Skeletal muscle cell (primary cell): Measurements from ENCODE around the gene C3.
"Not testable (repeated sequence)": the region's sequence is repeated elsewhere in the genome, so short reads cannot be mapped to it uniquely, and the experiment has no call there.

Experiments used
- DNase-seq: peaks from one replicate; pipeline ENCODE4 v3.0.0-alpha.2; 2010; ENCODE audit warnings: low read depth
- H3K4me3 ChIP-seq: 2 replicates; pipeline ENCODE4 v1.5.1; 2011; ENCODE audit warnings: low read depth, mild to moderate bottlenecking, control low read depth, low read length, moderate library complexity

Gene C3

GRCh38 chr19:6717441-6717971 lies 2.9 kb downstream of the C3 start:
- no peak overlapping the region for H3K4me3 ChIP-seq
- no peak for DNase-seq

- DNase-seq = no peak
- H3K4me3 ChIP-seq = no peak overlapping the region
These were observed 3.4 kb downstream of the C3 start for GRCh38 chr19:6717036-6717435.

DNA sequence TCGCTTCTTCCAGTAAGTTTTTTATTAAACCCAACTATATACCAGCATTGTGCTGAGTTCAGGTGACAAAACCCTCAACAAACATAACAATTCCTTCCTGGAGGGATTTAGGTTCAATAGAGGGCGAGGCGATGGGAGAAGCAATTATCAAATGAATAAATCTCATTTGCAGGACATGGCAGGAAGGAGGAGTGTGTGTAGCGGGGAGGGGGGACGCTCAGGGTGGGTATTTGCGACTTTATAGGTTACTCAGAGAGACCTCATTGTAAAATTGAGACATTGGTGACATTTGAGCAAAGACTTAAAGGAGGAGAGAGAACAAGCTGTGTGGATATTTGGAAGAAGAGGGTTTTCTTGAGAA lies 3.9 kb downstream of the C3 start:
- no peak overlapping the region for H3K4me3 ChIP-seq
- no peak for DNase-seq

DNA sequence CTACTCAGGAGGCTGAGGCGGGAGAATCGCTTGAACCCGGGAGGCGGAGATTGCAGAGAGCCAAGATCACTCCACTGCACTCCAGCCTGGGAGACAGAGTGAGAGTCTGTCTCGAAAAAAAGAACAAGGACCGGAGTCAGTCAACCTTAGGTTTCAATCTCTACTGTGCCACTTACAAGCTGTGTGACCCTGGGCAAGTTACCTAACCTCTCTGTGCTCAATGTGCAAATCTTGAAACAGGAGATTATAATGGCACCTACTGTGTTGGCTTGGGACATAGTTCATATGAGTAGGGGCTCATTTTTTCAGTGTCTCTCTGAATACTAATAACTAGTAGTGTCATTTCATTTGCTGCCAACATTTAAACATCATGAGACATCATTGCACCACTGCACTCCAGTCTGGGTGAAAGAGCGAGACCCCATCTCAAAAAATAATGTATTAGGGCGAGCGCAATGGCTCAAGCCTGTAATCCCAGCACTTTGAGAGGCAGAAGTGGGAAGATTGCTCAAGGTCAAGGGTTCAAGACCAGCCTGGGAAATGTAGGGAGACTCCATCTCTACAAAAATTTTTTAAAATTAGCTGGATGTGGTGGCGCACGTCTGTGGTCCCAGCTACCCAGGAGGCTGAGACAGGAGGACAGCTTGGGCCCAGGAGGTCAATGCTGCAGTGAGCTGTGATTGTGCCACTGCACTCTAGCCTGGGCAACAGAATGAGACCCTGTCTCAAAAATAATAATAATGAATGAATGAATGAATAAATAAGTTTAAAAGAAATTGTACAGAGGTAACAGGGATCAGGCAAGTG lies 5.5 kb downstream of the C3 start:
- no peak overlapping the region for H3K4me3 ChIP-seq
- no peak for DNase-seq

- DNase-seq = no peak
These were observed 6.4 kb downstream of the C3 start for GRCh38 chr19:6713773-6714692.

DNA sequence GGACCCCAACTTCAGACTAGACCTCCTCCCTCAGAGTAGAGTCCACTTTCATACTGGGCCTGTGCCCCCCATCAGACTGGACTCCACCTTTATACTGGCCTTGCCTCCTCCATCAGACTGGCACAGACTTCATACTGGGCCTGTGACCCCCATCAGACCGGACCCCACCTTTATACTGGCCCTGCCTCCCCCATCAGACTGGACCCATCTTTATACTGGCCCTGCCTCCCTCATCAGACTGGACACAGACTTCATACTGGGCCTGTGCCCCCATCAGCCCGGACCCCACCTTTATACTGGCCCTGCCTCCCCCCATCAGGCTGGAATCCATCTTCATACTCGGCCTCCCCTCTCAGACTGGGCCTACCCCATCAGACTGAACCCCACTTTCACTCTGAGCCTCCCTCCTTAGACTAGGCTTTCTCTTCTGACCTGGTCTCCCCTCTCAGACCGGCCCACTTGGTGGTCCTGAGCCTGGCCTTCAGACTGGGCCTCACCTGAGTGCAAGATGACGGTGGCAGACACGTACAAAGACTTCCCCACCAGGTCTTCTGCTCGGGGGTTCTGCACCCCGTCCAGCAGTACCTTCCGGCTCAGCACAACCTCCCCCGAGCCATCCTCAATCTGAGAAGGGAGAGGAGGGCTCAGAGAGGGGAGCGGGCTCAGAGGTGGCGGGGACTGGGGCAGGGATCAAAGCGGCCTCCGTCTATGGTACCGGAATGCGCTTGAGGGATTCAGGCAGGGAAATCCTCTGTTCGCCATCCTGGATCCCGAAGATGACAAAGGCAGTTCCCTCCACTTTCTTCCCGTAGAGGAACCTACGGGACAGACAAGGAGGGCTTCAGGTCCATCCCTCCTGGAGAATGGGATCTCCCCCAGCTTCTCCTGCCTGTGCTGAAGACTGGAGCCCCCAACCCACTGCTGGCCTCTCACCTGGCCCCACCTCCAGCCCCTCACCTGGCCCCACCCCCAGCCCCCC lies 7.5 kb downstream of the C3 start:
- DNase-seq = no peak
- no peak overlapping the region for H3K4me3 ChIP-seq

More at GRCh38 chr19:6713773-6714692, 6.4 kb downstream of the C3 start:
- no peak overlapping the region for H3K4me3 ChIP-seq

DNA sequence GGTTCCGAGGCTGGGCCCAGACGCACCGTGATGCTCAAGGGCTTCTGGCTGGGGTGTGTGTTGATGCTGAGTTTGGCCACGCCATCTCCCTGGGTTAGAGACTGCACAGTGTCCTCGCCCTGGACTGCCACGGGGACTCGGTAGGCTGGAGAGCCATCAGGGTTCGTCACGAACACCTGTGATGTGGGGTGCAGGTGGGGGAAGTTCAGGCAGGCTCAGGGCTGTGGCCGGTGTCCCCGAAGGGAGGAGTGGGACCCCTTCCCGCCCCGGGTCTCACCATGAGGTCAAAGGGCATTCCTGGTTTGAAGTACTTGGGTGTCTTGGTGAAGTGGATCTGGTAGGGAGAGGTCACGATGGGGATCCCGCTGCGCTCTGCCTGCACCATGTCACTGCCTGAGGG lies 8.2 kb downstream of the C3 start:
- no peak for DNase-seq

GRCh38 chr19:6711605-6712004 lies 8.8 kb downstream of the C3 start:
- DNase-seq = no peak
- no peak overlapping the region for H3K4me3 ChIP-seq

More for the DNA sequence above, 8.2 kb downstream of the C3 start:
- H3K4me3 ChIP-seq = no peak overlapping the region

DNA sequence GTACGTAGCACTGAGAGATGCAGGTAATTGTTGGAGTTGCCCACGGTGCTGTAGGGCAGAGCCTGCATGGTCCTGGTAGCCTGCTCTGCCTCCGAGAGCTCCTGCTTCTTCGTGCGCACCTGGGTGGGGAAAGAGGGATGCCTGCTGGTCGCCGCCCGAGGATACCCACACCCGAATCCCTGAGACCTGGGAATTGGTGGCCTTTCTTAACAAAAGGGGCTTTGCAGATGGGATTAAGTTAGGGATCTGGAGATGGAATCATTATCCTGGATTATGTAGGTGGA lies 9.4 kb downstream of the C3 start:
- DNase-seq = no peak
- H3K4me3 ChIP-seq = no peak overlapping the region

DNA sequence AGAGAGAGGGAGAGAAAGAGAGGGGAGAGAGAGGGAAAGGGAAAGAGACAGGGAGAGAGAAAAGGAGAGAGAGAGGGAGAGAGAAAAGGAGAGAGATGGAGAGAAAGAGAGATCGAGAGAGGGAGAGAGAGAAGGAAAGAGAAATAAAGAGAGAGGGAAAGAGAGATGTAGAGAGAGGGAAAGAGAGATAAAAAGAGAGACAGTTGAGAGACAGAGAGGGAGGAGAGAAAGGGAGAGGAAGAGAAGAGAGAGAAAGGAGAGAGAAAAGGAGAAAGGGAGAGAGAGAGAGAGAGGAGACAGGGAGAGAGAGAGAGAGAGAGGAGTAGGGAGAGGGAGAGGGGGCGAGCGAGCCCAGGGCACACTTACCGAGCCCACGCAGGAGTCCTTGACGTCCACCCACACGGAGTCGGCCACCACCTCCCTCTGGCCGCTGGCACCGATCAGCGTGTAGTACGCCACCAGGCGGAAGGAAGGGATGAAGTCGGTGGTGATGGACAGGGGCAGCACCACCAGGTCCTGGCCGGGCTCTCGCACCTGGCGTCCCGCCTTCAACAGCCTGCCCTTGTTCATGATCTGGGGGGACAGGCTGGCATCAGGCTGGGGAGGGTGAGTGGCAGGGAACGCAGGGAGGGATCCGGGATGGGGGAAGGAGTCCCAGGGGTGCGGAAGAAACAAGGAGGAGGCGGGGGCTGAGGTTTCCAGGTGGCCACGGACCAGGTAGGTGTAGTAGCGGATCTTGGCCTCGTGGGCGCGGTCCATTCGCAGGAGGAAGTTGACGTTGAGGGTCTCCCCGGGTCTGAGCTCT lies 10.0 kb downstream of the C3 start:
- no peak overlapping the region for H3K4me3 ChIP-seq
- DNase-seq = no peak

DNA sequence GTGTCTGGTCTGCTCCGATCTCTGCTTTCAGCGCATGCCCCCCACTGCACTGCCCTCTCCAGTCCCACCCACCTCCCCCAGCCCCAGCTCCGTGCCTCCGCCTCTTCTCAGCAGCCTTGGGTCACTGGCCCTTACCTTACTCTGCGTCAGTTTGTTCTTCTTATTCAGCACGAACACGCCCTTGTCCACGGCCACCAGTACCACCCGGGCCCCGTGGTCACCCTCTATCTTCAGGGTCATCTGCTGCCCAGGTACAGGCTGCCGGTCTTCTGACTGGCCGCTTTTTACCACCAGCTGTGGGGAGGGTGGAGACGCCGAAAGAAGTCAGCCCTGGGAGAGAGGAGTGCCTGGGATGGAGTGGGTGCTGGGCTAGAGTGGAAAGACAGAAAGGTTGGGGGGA lies 10.9 kb downstream of the C3 start:
- DNase-seq = no peak
- H3K4me3 ChIP-seq = no peak overlapping the region

DNA sequence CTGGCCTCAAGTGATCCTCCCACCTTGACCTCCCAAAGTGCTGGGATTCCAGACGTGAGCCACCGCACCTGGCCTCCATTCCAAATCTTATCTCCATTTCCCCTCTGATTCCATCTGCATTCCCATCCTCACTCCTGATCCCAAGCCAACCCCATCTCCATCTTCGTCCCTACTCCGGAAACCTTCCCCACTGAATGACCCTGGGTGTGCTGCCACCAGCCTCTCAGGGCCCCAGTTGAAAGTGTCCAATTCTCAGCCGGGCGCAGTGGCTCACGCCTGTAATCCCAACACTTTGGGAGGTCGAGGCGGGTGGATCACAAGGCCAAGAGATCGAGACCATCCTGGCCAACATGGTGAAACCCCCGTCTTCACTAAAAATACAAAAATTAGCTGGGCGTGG lies 11.5 kb downstream of the C3 start:
- DNase-seq, H3K4me3 ChIP-seq: not testable (repeated sequence)

- no peak for DNase-seq
- no peak overlapping the region for H3K4me3 ChIP-seq
These were observed 12.1 kb downstream of the C3 start for GRCh38 chr19:6708346-6708745.

- DNase-seq = no peak
- H3K4me3 ChIP-seq = no peak overlapping the region
These were observed 12.8 kb downstream of the C3 start for GRCh38 chr19:6707658-6708018.

GRCh38 chr19:6707011-6707657 lies 13.3 kb downstream of the C3 start:
- no peak for DNase-seq
- H3K4me3 ChIP-seq = no peak overlapping the region

DNA sequence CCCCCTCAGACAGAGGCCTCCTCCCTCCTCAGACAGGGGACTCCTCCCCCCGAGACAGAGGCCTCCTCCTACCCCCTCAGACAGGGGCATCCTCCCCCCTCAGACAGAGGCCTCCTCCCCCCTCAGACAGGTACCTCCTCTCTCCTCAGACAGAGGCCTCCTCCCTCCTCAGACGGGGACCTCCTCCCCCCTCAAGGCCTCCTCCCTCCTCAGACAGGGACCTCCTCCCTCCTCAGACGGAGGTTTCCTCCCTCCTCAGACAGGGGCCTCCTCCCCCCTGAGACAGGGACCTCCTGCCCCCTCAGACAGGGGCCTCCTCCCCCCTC lies 13.9 kb downstream of the C3 start:
- H3K4me3 ChIP-seq = no peak overlapping the region
- DNase-seq = no peak

DNA sequence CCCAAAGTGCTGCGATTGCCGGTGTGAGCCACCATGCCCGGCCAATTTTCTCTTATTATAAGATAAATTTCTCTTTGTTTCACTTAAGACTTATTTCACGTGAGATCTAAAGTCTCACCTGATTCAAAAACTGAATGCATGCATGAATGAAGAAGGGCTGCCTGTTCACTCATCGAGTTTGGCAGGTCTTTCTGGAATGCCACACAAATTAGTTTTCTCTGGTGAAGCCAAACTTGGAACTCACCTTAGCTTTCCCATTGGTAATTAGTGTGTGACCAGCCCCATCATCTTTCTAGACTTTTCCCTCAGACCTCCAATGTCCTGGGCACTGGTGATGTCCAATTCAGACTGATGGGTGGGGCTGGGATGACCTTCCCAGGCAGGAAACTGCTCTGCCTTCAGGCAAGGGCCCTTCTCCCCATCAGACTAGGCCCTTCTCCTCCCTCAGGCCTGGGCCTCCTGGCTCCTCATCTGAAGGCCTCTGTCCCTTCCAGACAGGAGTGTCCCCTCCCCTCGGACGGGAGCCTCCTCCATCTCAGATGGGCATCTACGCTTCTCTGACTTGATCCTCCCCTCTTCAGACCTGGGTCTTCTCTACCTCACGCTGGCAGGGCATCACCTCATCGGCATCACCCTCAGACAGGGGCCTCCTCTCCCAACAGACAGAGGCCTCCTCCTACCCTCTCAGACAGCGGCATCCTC lies 14.4 kb downstream of the C3 start:
- H3K4me3 ChIP-seq = no peak overlapping the region
- no peak for DNase-seq
